ENCODE data around the gene DRD3. TPM values are rescaled to one million over a fixed set of nuclear protein-coding genes. Genes with fewer than 3 reads are reported as not detected.

DRD3 gene
- total RNA-seq = not detected in 2 replicates

GRCh38 chr3:114178770-114179368, at the start of gene DRD3:
TSS of gene DRD3 (minus strand) at chr3:114179052. CDS start at chr3:114171992, 7,060 bp downstream.

Other genes starting within 250 kb of the DRD3 start
- gene ZDHHC23, start 231.0 kb downstream of the DRD3 start, total RNA-seq = 0.87 and 2.4 TPM in 2 replicates
- gene CCDC191, start 122.5 kb downstream of the DRD3 start, total RNA-seq = 0.91 and 1.8 TPM in 2 replicates
- gene QTRT2, start 122.3 kb downstream of the DRD3 start, total RNA-seq = 11.3 and 23.9 TPM in 2 replicates
- not detected in 2 replicates for gene ZNF80, start 58.5 kb upstream of the DRD3 start, total RNA-seq
- gene TIGIT, start 115.0 kb upstream of the DRD3 start, total RNA-seq = not detected in 2 replicates

Measured in hair follicular keratinocyte (primary cell).